ENCODE results near the gene GDPD5. TPM values are rescaled to one million over a fixed set of nuclear protein-coding genes. Genes with fewer than 3 reads are reported as not detected.

Gene GDPD5
- total and polyA plus RNA-seq, 2 donors (not counting 3 experiments of a cell fraction or from before 2014, with no cell fraction given): 60.2 to 79.2 TPM

GRCh38 chr11:75456596-75457183 lies 69.1 kb downstream of the GDPD5 start:
- dilution Hi-C loops (cut with MboI; ENCODE audit: extremely low pct_ligation_motif_present, low sequenced_read_pairs): no loop called here
- FAIRE-seq: no peak
- POLR2A ChIA-PET: no interaction called here

More at GRCh38 chr11:75456596-75457183, 69.1 kb downstream of the GDPD5 start:
- Histone ChIP-seq H3K27ac (ENCODE audit: insufficient read depth, low read depth, low read length) (no peak overlapping the region), H3K79me2 (ENCODE audit: control insufficient read depth, insufficient read depth, low read length) (no peaks in the 10 kb centered on the region), H2AFZ (ENCODE audit: low read depth, low read length) (no peak overlapping the region), H3K9ac (replicated peaks; ENCODE audit: extremely low read depth, insufficient read depth, low read length) (no peak overlapping the region), H3K9me1 (replicated peaks; ENCODE audit: control insufficient read depth, extremely low read depth, insufficient read depth, low read length) (no peaks in the 10 kb centered on the region), H3K27me3 (ENCODE audit: control insufficient read depth in 2 of 2, insufficient read depth in 2 of 2, low read length in 2 of 2) (no peaks in the 10 kb centered on the region), H4K20me1 (replicated peaks; ENCODE audit: control insufficient read depth, extremely low read depth, insufficient read depth, low read length) (no peaks in the 10 kb centered on the region), H3K4me2 (ENCODE audit: insufficient read depth, low read length) (no peak overlapping the region), H3K36me3 (ENCODE audit: control insufficient read depth in 2 of 2, extremely low read depth in 1 of 2, insufficient read depth in 2 of 2, low read length in 2 of 2) (peaks cover 0 to 20% of the 10 kb centered on the region in 2 experiments), H3K4me3 (replicated peaks in 1 of 3; ENCODE audit: insufficient read depth in 1 of 3, low read depth in 1 of 3, low read length in 3 of 3) (no peak overlapping the region), H3K9me3 (replicated peaks; ENCODE audit: control insufficient read depth, insufficient read depth, low read length) (no peaks in the 10 kb centered on the region), H3K4me1 (ENCODE audit: control insufficient read depth, extremely low read depth, insufficient read depth, low read length) (no peaks in the 10 kb centered on the region)
- CTCF ChIA-PET: interaction anchor here (0.6 to 1.5 kb wide), 2 partner anchors 10 to 69 kb away, joined by 3 to 6 read pairs; partner anchors contain the start of gene GDPD5
- intact Hi-C loops (cut with micrococcal nuclease): no loop called here
- no peak for DNase-seq (ENCODE audit: low read depth, low spot score)
- TF ChIP-seq, protein P1, sequence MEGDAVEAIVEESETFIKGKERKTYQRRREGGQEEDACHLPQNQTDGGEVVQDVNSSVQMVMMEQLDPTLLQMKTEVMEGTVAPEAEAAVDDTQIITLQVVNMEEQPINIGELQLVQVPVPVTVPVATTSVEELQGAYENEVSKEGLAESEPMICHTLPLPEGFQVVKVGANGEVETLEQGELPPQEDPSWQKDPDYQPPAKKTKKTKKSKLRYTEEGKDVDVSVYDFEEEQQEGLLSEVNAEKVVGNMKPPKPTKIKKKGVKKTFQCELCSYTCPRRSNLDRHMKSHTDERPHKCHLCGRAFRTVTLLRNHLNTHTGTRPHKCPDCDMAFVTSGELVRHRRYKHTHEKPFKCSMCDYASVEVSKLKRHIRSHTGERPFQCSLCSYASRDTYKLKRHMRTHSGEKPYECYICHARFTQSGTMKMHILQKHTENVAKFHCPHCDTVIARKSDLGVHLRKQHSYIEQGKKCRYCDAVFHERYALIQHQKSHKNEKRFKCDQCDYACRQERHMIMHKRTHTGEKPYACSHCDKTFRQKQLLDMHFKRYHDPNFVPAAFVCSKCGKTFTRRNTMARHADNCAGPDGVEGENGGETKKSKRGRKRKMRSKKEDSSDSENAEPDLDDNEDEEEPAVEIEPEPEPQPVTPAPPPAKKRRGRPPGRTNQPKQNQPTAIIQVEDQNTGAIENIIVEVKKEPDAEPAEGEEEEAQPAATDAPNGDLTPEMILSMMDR (IDR thresholded peaks at IDR 0.05; ENCODE audit: extremely low read depth in 1 of 2, insufficient read depth in 1 of 2, low read depth in 1 of 2, low read length in 2 of 2): no peak
- TF ChIP-seq GATA2 (IDR thresholded peaks at IDR 0.05; ENCODE audit: insufficient read depth, insufficient read length, low read depth, low read length) (no peak), MYC (IDR thresholded peaks at IDR 0.05; ENCODE audit: low read depth, low read length) (no peak), POLR2AphosphoS5 (IDR thresholded peaks at IDR 0.05; ENCODE audit: insufficient read depth, low read depth, low read length) (no peak), FOS (IDR thresholded peaks at IDR 0.05; ENCODE audit: borderline replicate concordance, insufficient read depth, low read length) (no peak), JUN (IDR thresholded peaks at IDR 0.05; ENCODE audit: borderline replicate concordance, insufficient read depth, insufficient read length, low read depth) (no peak), EZH2 (IDR thresholded peaks at IDR 0.05; ENCODE audit: borderline replicate concordance, low read depth, low read length, severe bottlenecking) (no peak), POLR2A (IDR thresholded peaks at IDR 0.05; ENCODE audit: low read depth, low read length) (no peak)
- TF ChIP-seq, protein P2, sequence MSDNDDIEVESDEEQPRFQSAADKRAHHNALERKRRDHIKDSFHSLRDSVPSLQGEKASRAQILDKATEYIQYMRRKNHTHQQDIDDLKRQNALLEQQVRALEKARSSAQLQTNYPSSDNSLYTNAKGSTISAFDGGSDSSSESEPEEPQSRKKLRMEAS (IDR thresholded peaks at IDR 0.05; ENCODE audit: insufficient read depth, insufficient read length): no peak
- BruUV-seq (replicated peaks): no TSS peak

Measured in endothelial cell of umbilical vein (primary cell).